ENCODE measurements around the gene MACROH2A1.
A peak's percentile ranks its signal among the peaks of the same experiment; 100 is the strongest.

The MACROH2A1 gene

DNA sequence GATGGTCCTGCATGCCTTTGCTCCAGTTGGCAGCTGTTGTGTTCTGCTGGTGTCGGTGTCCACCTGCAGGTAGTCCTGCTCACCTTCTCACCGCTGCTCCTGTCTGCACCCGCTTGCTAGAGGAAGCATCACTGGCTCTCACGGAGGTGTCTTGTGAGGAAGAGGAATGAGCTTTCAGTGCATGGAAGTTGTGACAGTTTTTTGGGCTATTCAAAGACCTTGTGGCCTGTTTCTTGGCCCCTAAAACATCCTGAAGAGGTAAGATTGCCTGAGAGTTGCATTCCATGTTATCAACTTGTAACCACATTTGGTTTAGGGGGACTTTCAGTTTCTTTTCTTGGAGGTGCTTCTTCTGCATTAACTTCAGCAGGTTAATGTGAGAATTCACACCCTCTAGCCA, 85.6 kb downstream of the MACROH2A1 start:
- TF ChIP-seq, protein P1, sequence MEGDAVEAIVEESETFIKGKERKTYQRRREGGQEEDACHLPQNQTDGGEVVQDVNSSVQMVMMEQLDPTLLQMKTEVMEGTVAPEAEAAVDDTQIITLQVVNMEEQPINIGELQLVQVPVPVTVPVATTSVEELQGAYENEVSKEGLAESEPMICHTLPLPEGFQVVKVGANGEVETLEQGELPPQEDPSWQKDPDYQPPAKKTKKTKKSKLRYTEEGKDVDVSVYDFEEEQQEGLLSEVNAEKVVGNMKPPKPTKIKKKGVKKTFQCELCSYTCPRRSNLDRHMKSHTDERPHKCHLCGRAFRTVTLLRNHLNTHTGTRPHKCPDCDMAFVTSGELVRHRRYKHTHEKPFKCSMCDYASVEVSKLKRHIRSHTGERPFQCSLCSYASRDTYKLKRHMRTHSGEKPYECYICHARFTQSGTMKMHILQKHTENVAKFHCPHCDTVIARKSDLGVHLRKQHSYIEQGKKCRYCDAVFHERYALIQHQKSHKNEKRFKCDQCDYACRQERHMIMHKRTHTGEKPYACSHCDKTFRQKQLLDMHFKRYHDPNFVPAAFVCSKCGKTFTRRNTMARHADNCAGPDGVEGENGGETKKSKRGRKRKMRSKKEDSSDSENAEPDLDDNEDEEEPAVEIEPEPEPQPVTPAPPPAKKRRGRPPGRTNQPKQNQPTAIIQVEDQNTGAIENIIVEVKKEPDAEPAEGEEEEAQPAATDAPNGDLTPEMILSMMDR (IDR thresholded peaks at IDR 0.05; ENCODE audit: insufficient read depth, low read depth, low read length, missing control alignments): no peak
- DNase-seq (ENCODE audit: low read depth): peak; percentile 33
- no peak overlapping the region for H3K4me3 ChIP-seq (ENCODE audit: low read depth, low read length)

DNA sequence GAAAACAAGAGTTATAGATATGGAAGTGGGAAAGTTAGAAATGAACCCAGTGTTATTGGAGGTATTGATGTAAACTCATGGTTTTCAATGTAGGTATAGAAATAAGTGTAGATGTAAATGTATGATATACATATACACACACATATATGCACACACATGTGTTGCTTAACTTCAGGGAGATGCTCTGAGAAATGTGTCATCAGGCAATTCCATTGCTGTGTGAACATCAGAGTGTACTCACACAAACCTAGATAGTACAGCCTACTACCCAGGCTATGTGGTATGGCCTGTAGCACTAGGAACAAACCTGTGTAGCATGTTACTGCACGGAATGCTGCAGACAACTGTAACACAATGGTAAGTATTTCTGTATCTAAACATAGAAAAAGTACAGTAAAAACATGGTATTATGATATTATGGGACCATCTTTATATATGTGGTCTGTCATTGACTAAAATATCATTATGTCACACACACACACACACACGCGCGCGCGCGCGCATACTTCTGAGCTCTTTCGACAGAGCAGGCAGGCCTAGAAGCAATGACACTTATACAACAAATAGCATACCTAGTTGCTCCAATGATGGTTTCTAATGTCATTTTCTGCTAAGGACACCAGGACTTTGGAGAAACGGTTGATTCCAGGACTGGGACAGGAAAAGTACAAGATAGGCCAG, 86.6 kb downstream of the MACROH2A1 start:
- DNase-seq (ENCODE audit: low read depth): no peak
- TF ChIP-seq, protein P1 (IDR thresholded peaks at IDR 0.05; ENCODE audit: insufficient read depth, low read depth, low read length, missing control alignments): no peak
- no peak overlapping the region for H3K4me3 ChIP-seq (ENCODE audit: low read depth, low read length)

DNA sequence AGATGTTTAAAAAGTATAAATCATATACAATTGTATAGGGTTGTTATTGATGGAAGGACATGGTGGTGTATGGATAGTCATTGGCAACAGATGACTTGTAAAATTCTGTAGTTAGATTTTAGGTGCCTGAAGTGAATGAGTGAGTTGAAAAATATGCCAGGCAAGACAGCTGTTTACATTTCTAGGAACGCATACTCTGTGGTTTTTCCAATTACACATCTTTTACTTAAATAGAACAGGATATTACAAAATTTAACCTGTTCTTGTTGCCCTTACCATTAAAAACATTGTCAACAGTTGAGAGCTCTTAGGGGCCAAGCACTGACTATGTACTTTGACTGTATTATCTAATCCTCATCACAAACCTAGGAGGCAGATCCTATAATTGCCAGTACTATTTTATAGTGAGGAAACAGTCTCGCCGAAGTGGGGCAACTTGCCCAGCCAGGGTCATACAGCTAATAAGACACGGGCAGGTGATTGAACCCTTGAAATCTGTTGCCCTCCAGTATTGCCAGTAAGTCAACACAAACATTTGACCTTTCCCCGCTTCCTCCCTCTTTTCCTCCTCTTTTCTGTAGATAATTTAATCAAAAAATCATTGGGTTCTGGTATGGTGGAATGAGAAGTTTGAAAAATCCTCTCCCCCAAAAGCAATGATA, 88.6 kb downstream of the MACROH2A1 start:
- DNase-seq (ENCODE audit: low read depth): no peak
- TF ChIP-seq, protein P1 (IDR thresholded peaks at IDR 0.05; ENCODE audit: insufficient read depth, low read depth, low read length, missing control alignments): no peak
- H3K4me3 ChIP-seq (ENCODE audit: low read depth, low read length): no peak overlapping the region

DNA sequence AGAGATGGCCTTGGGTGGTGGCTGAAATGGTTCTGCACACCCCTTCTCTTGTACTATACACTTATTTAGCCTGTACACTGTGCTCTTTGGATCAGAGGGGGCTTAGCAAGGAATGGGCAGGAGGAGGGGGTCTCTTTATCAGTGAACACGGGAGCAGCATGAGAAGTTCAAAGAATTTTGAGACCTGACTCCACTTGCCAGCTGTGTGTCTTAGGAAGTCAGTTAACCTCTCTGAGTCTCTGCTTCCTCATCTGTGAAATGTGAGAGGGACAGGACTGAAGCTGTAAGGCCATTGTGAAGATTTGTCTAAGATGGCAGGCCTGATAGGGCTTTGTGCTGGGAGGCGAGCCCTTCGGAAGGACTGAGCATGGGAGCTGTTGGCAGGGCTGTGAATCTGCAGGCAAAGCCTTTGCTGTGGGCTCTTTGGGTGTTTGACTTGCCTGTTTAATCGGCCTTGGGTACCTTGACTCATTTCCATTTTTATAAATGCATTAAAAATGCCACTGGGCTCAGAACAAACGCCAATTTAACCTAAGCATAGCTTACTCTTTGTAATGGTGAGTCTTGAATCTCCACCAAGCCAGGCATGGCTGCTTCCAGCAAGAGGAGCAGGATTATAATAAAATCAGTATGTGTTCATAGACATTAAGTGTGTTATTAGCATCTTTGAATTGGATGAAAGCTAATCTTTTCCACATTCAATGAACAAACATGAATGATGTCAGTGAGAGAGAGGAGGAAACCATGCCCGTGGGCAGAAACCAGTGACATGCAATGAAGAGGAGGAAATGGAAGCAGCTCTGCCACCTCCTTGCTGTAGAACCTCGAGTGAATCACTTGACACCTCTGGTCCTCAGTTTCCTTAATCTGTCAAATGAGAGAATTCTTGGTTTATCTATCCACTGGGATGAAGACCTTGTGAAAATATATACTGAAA, 89.4 kb downstream of the MACROH2A1 start:
- H3K4me3 ChIP-seq (ENCODE audit: low read depth, low read length): no peak overlapping the region
- no peak for DNase-seq (ENCODE audit: low read depth)
- TF ChIP-seq, protein P1 (IDR thresholded peaks at IDR 0.05; ENCODE audit: insufficient read depth, low read depth, low read length, missing control alignments): no peak

DNA sequence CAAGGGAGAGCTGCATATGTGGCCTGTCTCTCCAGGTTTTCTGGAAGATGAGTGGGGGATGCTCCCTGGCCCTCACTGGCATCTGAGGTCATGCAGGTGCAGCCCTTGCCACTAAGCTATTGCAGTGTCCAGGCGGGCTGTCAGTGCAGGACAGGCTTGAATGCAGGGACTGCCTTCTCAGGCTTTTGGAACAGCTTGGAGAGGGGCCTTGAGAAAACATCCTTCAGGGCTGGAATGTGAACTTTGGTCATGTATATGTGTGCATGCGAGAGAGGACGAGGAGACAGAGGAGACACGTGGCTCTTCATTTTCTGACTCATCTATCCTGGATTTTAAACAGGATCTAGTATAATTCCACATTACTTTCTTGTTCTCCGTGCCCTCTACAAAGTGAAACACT, 90.3 kb downstream of the MACROH2A1 start:
- H3K4me3 ChIP-seq (ENCODE audit: low read depth, low read length): no peak overlapping the region
- DNase-seq (ENCODE audit: low read depth): no peak
- TF ChIP-seq, protein P1 (IDR thresholded peaks at IDR 0.05; ENCODE audit: insufficient read depth, low read depth, low read length, missing control alignments): no peak

DNA sequence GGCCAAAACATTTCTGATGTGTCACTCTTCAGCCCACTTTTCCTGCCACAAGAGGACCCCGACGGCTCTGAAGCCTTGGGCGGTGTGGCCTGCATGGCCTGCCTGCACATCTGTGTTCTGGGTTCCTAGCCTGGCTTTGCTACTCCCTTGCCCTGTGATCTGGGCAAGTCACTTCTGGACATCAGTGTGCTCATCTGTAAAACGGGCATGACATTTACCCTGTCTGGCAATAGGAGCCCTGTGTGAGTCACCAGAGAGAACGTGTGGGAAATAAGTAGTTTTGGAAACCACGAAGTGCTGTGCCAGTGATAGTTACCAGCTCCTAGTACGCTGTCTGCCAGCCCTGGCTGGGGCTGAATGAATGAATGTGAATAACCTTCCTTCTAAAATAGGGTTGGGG, 90.8 kb downstream of the MACROH2A1 start:
- TF ChIP-seq, protein P1 (IDR thresholded peaks at IDR 0.05; ENCODE audit: insufficient read depth, low read depth, low read length, missing control alignments): no peak
- no peak for DNase-seq (ENCODE audit: low read depth)
- H3K4me3 ChIP-seq (ENCODE audit: low read depth, low read length): no peak overlapping the region

Data from GM12865 (cell line).